GM06990 (cell line): Measurements from ENCODE around the gene IFFO2.

Experiments
- DNase-seq: peaks from one replicate; pipeline ENCODE4 v3.0.0-alpha.2; 2011; ENCODE audit not compliant: insufficient read length; ENCODE audit errors: extremely low read depth
- H3K27me3 ChIP-seq: replicated peaks from 2 replicates; pipeline ENCODE4 v1.6.0; 2011; ENCODE audit warnings: low read length; ENCODE audit not compliant: control insufficient read depth, insufficient read depth
- H3K36me3 ChIP-seq: 2 replicates; pipeline ENCODE4 v1.5.1; 2011; ENCODE audit warnings: low read length; ENCODE audit not compliant: control insufficient read depth, insufficient read depth
- H3K4me3 ChIP-seq: replicated peaks from 2 replicates; pipeline ENCODE4 v1.5.1; 2011; ENCODE audit warnings: low read depth, mild to moderate bottlenecking, control low read depth, low read length
- TF ChIP-seq, protein P1 (sequence below): IDR thresholded peaks from 2 replicates; pipeline ENCODE4 v1.5.1; 2011; ENCODE audit warnings: low read length, control low read depth, mild to moderate bottlenecking, inconsistent platforms; ENCODE audit not compliant: insufficient read depth, poor library complexity, severe bottlenecking

Gene IFFO2

DNA sequence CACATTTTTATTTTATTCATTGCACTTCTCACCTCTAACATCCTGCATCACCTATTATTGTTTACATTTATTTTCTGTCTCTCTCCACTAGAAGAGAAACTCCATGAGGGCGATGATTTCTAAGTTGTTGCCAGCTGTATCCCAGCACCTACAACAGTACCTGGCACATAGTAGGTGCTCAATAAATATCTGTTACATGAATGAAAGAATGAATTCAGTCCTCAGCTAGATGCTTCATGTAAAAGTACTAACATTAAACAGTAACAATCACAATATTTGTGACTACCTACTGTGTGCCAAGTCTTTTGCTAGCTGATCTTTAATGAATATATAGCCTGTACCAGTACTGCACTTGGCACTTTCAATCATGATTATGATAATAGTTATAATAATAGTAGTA lies 100.0 kb downstream of the IFFO2 start:
- TF ChIP-seq, protein P1, sequence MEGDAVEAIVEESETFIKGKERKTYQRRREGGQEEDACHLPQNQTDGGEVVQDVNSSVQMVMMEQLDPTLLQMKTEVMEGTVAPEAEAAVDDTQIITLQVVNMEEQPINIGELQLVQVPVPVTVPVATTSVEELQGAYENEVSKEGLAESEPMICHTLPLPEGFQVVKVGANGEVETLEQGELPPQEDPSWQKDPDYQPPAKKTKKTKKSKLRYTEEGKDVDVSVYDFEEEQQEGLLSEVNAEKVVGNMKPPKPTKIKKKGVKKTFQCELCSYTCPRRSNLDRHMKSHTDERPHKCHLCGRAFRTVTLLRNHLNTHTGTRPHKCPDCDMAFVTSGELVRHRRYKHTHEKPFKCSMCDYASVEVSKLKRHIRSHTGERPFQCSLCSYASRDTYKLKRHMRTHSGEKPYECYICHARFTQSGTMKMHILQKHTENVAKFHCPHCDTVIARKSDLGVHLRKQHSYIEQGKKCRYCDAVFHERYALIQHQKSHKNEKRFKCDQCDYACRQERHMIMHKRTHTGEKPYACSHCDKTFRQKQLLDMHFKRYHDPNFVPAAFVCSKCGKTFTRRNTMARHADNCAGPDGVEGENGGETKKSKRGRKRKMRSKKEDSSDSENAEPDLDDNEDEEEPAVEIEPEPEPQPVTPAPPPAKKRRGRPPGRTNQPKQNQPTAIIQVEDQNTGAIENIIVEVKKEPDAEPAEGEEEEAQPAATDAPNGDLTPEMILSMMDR, result no peak
- no peak for DNase-seq
- no peak overlapping the region for H3K4me3 ChIP-seq

DNA sequence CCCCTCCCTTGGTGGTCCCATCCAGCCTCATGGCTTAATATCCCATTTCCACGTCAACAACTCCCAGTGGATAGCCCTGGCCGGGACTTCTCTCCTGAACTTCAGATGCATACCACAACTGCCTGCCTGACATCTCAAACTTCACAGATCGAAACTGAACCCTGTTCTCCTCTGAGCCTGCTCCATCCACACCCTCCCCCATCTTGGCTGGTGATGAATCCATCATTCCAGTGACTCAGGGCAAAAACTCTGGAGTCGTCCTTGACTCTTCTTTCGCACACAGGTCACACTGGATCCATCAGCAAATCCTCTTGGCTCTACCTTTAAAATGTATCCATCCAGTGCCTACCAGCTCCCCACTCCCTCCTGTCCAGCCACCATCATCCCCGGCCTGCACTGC lies 100.9 kb downstream of the IFFO2 start:
- no peak for DNase-seq
- no peaks in the 10 kb centered on the region; the same call in 1 of the 2 replicates for H3K27me3 ChIP-seq
- TF ChIP-seq, protein P1, result no peak
- no peaks in the 10 kb centered on the region for H3K36me3 ChIP-seq
- H3K4me3 ChIP-seq, result no peak overlapping the region

More for the DNA sequence above, 100.0 kb downstream of the IFFO2 start:
- H3K27me3 ChIP-seq, result no peaks in the 10 kb centered on the region; the same call in 1 of the 2 replicates
- no peaks in the 10 kb centered on the region for H3K36me3 ChIP-seq

DNA sequence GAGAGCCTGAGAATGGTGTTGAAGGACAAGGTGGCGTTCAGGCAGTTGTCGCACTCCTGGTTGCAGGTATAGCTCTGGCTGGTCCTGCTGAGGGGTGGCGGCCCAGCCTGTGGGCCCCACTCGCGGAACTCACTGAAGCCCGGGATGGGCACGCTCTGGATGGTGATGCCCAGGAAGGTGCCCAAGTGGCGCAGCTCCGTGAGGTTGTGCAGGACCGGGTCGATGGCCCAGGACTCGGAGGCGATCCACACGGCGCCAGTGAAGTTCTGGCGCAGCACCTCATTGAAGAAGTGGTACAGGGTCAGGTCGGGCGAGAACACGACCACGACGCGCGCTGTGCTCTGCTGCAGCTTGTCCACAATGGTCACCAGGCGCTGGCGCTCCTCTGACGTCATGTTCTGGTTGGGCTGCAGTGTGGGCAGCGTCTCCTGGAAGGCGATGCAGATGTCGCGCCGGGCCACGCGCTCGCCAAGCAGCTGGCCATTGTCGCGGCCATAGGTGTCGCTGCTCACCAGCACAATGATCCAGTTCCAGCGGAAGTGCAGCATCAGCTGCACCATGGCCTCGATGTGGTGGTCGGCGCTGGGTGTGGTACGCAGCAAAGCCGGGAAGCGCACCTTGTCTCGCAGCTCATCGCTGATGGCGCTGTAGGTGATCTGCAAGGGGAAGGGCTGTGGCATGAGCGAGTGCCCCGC lies 102.0 kb downstream of the IFFO2 start:
- Histone ChIP-seq H3K4me3 (no peak overlapping the region), H3K36me3 (no peaks in the 10 kb centered on the region), H3K27me3 (no peaks in the 10 kb centered on the region; the same call in 1 of the 2 replicates)
- DNase-seq, result no peak
- TF ChIP-seq, protein P1, result no peak
